K562 (cell line): ENCODE data around the gene MARCHF3. TPM values are rescaled to one million over a fixed set of nuclear protein-coding genes. Genes with fewer than 3 reads are reported as not detected.

Experiments
- ATAC-seq: fragments of 200-7000 bp; cut with Tn5 transposase; 3 replicates; pipeline ENCODE4 v1.9.1; 2020; ENCODE audit warnings: moderate library complexity
- BruUV-seq: library from RNA; stranded (reverse); fragments of 400-500 nt; replicated peaks from 2 replicates; lab custom pipeline; 2021; lab: Mats Ljungman, UMichigan
- CTCF ChIA-PET: fragments of 300-600 bp; formaldehyde crosslinking; extraction: SDS; loops from one replicate; lab custom pipeline; 2021; ENCODE audit warnings: low intra/inter-chr PET ratio; lab: Yijun Ruan, JAX
- POLR2A ChIA-PET: fragments of 300-600, 350-650 bp; sonication (Branson Sonifier 250); formaldehyde crosslinking; extraction: SDS; loops from one replicate; lab custom pipeline; 2021; ENCODE audit warnings: antibody characterized with exemption, inconsistent platforms; lab: Yijun Ruan, JAX
- DNase-seq, 4 experiments: peaks; one replicate each; pipeline versions ENCODE4 v3.0.0 to v3.0.0-alpha.2; 2011 to 2018; ENCODE audit warnings: low spot score in 3 of 4, mixed read lengths in 3 of 4; ENCODE audit errors: extremely low read depth in 1 of 4
- FAIRE-seq: peaks from 2 replicates; lab custom pipeline; 2011; peaks lifted over from hg19 to GRCh38; lab: Jason Lieb, UNC
- H2AFZ ChIP-seq: 2 replicates; pipeline ENCODE4 v1.6.0; 2011; ENCODE audit warnings: low read depth, low read length, control low read depth, inconsistent platforms
- H3K27ac ChIP-seq: fragments of 200-600 bp; 3 replicates; pipeline ENCODE4 v1.8.0; 2011; ENCODE audit warnings: low read depth, mild to moderate bottlenecking, control low read depth, inconsistent platforms, low read length, moderate library complexity, mixed read lengths; ENCODE audit errors: extremely low read depth
- H3K27me3 ChIP-seq, 2 experiments: fragments of 300-600 bp in 1 of 2; 2 replicates in 1 of 2; 3 replicates in 1 of 2; pipeline versions ENCODE4 v1.6.0 to v1.8.0; 2011; ENCODE audit warnings: inconsistent platforms in 2 of 2, low read length in 2 of 2, mild to moderate bottlenecking in 1 of 2, mixed read lengths in 1 of 2, moderate library complexity in 1 of 2; ENCODE audit not compliant: control insufficient read depth in 2 of 2, insufficient read depth in 2 of 2
- H3K36me3 ChIP-seq: fragments of 300-600 bp; 3 replicates; pipeline ENCODE4 v1.8.0; 2011; ENCODE audit warnings: mild to moderate bottlenecking, low read length, inconsistent platforms; ENCODE audit not compliant: control insufficient read depth, insufficient read depth
- H3K4me1 ChIP-seq, 2 experiments: fragments of 200-600 bp in 1 of 2; replicated peaks in 1 of 2; 2 replicates in 1 of 2; 3 replicates in 1 of 2; pipeline versions ENCODE4 v1.5.1 to v1.8.0; 2011; ENCODE audit warnings: inconsistent platforms in 2 of 2, low read length in 2 of 2, mild to moderate bottlenecking in 1 of 2, mixed read lengths in 1 of 2, moderate library complexity in 1 of 2; ENCODE audit not compliant: control insufficient read depth in 2 of 2, insufficient read depth in 2 of 2
- H3K4me2 ChIP-seq: 2 replicates; pipeline ENCODE4 v1.6.1; 2011; ENCODE audit warnings: low read length, control low read depth, inconsistent platforms, mixed read lengths; ENCODE audit not compliant: insufficient read depth
- H3K4me3 ChIP-seq: fragments of 200-600 bp; sonication (generic), shearing (Covaris generic); 2 replicates; pipeline ENCODE4 v1.5.1; 2016; ENCODE audit warnings: control low read depth, inconsistent platforms
- H3K79me2 ChIP-seq: fragments of 200-600 bp; 3 replicates; pipeline ENCODE4 v1.8.0; 2011; ENCODE audit warnings: low read length, inconsistent platforms; ENCODE audit not compliant: control insufficient read depth, insufficient read depth
- H3K9ac ChIP-seq, 2 experiments: 2 replicates each; pipeline versions ENCODE4 v1.6.0 to v1.6.1; 2011; ENCODE audit warnings: low read depth in 2 of 2, low read length in 2 of 2, control low read depth in 1 of 2, inconsistent platforms in 1 of 2, mild to moderate bottlenecking in 1 of 2, mixed read lengths in 1 of 2; ENCODE audit not compliant: insufficient read depth in 1 of 2
- H3K9me1 ChIP-seq: one replicate; pipeline ENCODE4 v1.6.0; 2011; ENCODE audit warnings: inconsistent platforms, mild to moderate bottlenecking, low read length, moderate library complexity; ENCODE audit not compliant: control insufficient read depth, insufficient read depth
- H3K9me3 ChIP-seq: replicated peaks from 2 replicates; pipeline ENCODE4 v1.5.1; 2011; ENCODE audit warnings: low read depth, low read length, inconsistent platforms; ENCODE audit not compliant: control insufficient read depth, insufficient read depth
- H4K20me1 ChIP-seq: replicated peaks from 2 replicates; pipeline ENCODE4 v1.6.1; 2011; ENCODE audit warnings: low read length, inconsistent platforms, mixed read lengths; ENCODE audit not compliant: control insufficient read depth, insufficient read depth
- FOSL1 ChIP-seq: fragments of 200-800 bp; sonication (Bioruptor generic); conservative IDR thresholded peaks from 2 replicates; pipeline ENCODE4 v1.6.1; 2016; ENCODE audit warnings: missing genetic modification characterization, missing compliant biosample characterization
- NFRKB ChIP-seq: fragments of 450-650 bp; IDR thresholded peaks from 2 replicates; pipeline ENCODE4 v1.6.1; 2016; ENCODE audit warnings: low read depth
- POLR2B ChIP-seq: fragments of 450-650 bp; IDR thresholded peaks from 2 replicates; pipeline ENCODE4 v1.6.1; 2018; ENCODE audit warnings: low read depth; ENCODE audit not compliant: partially characterized antibody
- TAL1 ChIP-seq: fragments of 450-650 bp; IDR thresholded peaks from 2 replicates; pipeline ENCODE4 v1.6.1; 2016; ENCODE audit warnings: mild to moderate bottlenecking
- WGBS: fragments of 100-300 bp; shearing (Covaris generic); methylation state at CpG from one replicate; pipeline ENCODE4 v1.1.6; 2016; ENCODE audit warnings: low coverage, mixed read lengths; ENCODE audit not compliant: insufficient coverage; ENCODE audit errors: missing lambda C conversion rate; 5-methylcytosine and 5-hydroxymethylcytosine counted together
- in situ Hi-C: fragments of 300-500 bp; cut with MboI; formaldehyde crosslinking; loops from 4 replicates; pipeline ENCODE4 v1.15.0; 2018; ENCODE audit warnings: inconsistent platforms, mixed read lengths
- intact Hi-C: fragments of 100-400 bp; cut with micrococcal nuclease; formaldehyde crosslinking; loops from 2 replicates; pipeline ENCODE4 v1.14.2; 2022
- polyA plus RNA-seq, 8 experiments: library from polyadenylated mRNA; depleted of rRNA in 4 of 8; stranded (reverse) in 5 of 8; unstranded in 3 of 8; fragments of >200 nt; fragmentation: Nextera tagmentation in 2 of 8; fragmentation: Illumina TruSeq in 1 of 8; extraction: Ambion mirVana in 2 of 8; extraction: Trizol in 1 of 8; gene quantifications; 2 replicates each; pipeline versions ENCODE4 v1.2.1 to v1.2.3, GENCODE V29; 2011 to 2014; ENCODE audit warnings: inconsistent platforms in 1 of 8, missing spikeins in 1 of 8
- total RNA-seq, 7 experiments: library from RNA; depleted of rRNA in 6 of 7; stranded (reverse); fragments of >200 nt in 6 of 7; fragmentation: Illumina TruSeq in 2 of 7; extraction: Trizol in 2 of 7; gene quantifications; 2 replicates each; pipeline versions ENCODE4 v1.2.1 to v1.2.3, GENCODE V29; 2011 to 2021; ENCODE audit warnings: low replicate concordance in 1 of 7
- TF ChIP-seq, protein P1 (sequence below): fragments of 150-350 bp; conservative IDR thresholded peaks from 2 replicates; pipeline ENCODE4 v1.6.1; 2014; ENCODE audit warnings: low read length
- TF ChIP-seq, protein P2 (sequence below): fragments of 200-400 bp; formaldehyde crosslinking; IDR thresholded peaks from 2 replicates; pipeline ENCODE4 v1.6.1; 2017; ENCODE audit warnings: mild to moderate bottlenecking, low read depth, low read length, moderate library complexity
- TF ChIP-seq, protein P3 (sequence below): fragments of 150-350 bp; IDR thresholded peaks from 2 replicates; pipeline ENCODE4 v1.6.1; 2014; ENCODE audit warnings: low read depth, mild to moderate bottlenecking, low read length, borderline replicate concordance

The MARCHF3 gene
- total and polyA plus RNA-seq, 9 of the 15 experiments (the other 6 are each of a cell fraction or from before 2014, with no cell fraction given), result 5.6 to 37.4 (median 16.5) TPM

- TF ChIP-seq, protein P1, sequence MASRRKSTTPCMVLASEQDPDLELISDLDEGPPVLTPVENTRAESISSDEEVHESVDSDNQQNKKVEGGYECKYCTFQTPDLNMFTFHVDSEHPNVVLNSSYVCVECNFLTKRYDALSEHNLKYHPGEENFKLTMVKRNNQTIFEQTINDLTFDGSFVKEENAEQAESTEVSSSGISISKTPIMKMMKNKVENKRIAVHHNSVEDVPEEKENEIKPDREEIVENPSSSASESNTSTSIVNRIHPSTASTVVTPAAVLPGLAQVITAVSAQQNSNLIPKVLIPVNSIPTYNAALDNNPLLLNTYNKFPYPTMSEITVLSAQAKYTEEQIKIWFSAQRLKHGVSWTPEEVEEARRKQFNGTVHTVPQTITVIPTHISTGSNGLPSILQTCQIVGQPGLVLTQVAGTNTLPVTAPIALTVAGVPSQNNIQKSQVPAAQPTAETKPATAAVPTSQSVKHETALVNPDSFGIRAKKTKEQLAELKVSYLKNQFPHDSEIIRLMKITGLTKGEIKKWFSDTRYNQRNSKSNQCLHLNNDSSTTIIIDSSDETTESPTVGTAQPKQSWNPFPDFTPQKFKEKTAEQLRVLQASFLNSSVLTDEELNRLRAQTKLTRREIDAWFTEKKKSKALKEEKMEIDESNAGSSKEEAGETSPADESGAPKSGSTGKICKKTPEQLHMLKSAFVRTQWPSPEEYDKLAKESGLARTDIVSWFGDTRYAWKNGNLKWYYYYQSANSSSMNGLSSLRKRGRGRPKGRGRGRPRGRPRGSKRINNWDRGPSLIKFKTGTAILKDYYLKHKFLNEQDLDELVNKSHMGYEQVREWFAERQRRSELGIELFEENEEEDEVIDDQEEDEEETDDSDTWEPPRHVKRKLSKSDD, result no peak
- peak; percentile 68 for TF ChIP-seq FOSL1 (tag)
- TF ChIP-seq, all 486 proteins: peak for 8
Measured at GRCh38 chr5:127077366-127077765, 47.0 kb upstream of the MARCHF3 start (continued).

DNA sequence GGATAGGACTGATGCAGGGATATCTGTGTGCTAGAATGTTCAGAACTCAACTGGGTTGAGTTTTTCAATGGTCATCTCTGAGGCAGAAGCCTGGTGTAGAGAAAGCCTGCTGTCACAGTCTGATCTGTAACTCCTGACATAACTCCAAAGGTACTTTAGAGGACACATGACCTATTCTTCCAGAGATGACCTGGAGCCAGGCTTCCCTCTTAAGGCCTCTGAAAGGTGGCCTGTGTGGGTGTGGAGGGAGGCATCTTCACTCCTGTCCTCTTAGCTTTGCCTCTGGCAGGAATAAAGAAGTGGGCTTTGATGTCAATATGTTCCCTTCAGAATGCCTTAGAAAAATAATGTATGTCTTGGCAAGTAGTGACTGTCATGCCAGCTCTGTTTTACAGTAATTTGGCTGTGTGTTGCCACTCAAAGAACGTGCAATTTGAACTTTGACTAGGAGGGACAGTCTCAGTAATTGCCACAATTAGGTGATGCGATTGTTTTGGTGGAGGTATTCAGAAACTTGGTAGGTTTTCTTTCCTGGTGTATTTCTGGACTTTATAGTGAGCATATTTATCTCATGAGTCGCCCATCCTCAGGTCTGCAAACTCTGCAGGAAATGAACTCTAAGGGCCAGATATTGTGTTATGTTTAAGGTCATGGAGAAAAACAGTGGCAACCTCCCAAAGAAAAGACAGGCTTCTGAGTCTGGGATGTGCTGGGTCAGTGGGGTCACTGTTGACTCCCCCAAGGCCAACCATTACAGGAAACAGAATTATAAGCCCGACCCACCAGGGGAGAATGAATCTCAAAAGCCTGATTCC lies 46.2 kb upstream of the MARCHF3 start:
- FAIRE-seq (no peak), ATAC-seq (no peak), DNase-seq (no peak)
- Histone ChIP-seq H2AFZ (peak overlapping the region; percentile 4; the same call in 1 of the 2 replicates), H3K27me3 (no peaks in the 10 kb centered on the region), H3K9me1 (no peaks in the 10 kb centered on the region), H3K4me2 (no peak overlapping the region), H3K36me3 (no peaks in the 10 kb centered on the region), H3K9ac (no peak overlapping the region), H3K27ac (no peak overlapping the region), H3K79me2 (no peaks in the 10 kb centered on the region; the same call in 2 of the 3 replicates), H3K4me3 (no peak overlapping the region), H3K4me1 (peaks cover 7 to 9% of the 10 kb centered on the region in 2 experiments; a peak in 4 of 5 replicates), H4K20me1 (no peaks in the 10 kb centered on the region), H3K9me3 (no peaks in the 10 kb centered on the region)
- ChIA-PET CTCF (no interaction called here), POLR2A (interaction anchor here (0.6 kb wide), 1 partner anchor 29 kb away, joined by 3 read pairs; no protein-coding TSS in a partner anchor)
- WGBS, result 24% methylated on average over 4 of the region's 4 CpGs
- in situ Hi-C loops, result no loop called here
- no TSS peak for BruUV-seq
- intact Hi-C loops, result no loop called here
- TF ChIP-seq, protein P2, sequence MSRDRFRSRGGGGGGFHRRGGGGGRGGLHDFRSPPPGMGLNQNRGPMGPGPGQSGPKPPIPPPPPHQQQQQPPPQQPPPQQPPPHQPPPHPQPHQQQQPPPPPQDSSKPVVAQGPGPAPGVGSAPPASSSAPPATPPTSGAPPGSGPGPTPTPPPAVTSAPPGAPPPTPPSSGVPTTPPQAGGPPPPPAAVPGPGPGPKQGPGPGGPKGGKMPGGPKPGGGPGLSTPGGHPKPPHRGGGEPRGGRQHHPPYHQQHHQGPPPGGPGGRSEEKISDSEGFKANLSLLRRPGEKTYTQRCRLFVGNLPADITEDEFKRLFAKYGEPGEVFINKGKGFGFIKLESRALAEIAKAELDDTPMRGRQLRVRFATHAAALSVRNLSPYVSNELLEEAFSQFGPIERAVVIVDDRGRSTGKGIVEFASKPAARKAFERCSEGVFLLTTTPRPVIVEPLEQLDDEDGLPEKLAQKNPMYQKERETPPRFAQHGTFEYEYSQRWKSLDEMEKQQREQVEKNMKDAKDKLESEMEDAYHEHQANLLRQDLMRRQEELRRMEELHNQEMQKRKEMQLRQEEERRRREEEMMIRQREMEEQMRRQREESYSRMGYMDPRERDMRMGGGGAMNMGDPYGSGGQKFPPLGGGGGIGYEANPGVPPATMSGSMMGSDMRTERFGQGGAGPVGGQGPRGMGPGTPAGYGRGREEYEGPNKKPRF, result no peak
- TF ChIP-seq NFRKB, result no peak
- TF ChIP-seq TAL1, result no peak
- TF ChIP-seq POLR2B, result no peak
- TF ChIP-seq, protein P3, sequence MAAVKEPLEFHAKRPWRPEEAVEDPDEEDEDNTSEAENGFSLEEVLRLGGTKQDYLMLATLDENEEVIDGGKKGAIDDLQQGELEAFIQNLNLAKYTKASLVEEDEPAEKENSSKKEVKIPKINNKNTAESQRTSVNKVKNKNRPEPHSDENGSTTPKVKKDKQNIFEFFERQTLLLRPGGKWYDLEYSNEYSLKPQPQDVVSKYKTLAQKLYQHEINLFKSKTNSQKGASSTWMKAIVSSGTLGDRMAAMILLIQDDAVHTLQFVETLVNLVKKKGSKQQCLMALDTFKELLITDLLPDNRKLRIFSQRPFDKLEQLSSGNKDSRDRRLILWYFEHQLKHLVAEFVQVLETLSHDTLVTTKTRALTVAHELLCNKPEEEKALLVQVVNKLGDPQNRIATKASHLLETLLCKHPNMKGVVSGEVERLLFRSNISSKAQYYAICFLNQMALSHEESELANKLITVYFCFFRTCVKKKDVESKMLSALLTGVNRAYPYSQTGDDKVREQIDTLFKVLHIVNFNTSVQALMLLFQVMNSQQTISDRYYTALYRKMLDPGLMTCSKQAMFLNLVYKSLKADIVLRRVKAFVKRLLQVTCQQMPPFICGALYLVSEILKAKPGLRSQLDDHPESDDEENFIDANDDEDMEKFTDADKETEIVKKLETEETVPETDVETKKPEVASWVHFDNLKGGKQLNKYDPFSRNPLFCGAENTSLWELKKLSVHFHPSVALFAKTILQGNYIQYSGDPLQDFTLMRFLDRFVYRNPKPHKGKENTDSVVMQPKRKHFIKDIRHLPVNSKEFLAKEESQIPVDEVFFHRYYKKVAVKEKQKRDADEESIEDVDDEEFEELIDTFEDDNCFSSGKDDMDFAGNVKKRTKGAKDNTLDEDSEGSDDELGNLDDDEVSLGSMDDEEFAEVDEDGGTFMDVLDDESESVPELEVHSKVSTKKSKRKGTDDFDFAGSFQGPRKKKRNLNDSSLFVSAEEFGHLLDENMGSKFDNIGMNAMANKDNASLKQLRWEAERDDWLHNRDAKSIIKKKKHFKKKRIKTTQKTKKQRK, result no peak
